22Rv1 (cell line): ENCODE results near the gene IFI44L.

Experiments
- H3K27ac ChIP-seq: fragments of 450-650 bp; 2 replicates; pipeline ENCODE4 v1.5.1; 2017
- ZFX ChIP-seq: fragments of 450-650 bp; IDR thresholded peaks from 2 replicates; pipeline ENCODE4 v1.6.1; 2017; ENCODE audit warnings: antibody characterized with exemption, borderline replicate concordance
- TF ChIP-seq, protein P1 (sequence below): fragments of 450-650 bp; IDR thresholded peaks from 2 replicates; pipeline ENCODE4 v1.5.1; 2017; ENCODE audit warnings: mild to moderate bottlenecking

The IFI44L gene

DNA sequence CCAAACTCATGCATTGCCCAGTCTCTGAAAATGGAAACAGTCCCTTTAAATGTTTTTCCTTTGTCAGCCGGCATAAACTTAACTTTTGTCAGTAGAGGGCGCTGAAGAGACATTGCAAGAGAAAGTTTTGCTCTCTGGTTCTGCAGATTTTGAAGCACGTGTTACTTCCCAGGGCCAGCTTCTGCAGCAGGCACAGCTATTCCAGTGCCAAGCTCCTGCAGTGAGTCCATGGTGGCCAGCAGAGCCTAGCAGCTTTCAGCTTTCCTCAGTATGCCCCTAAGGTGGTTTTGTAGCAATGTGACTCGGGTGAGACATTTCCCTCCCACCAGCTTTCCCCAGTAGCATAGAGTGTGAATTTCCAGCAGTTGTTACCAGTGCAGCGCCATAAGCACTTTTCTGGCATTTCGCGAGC, 2.6 kb upstream of the IFI44L start:
- TF ChIP-seq ZFX, result no peak
- TF ChIP-seq, protein P1, sequence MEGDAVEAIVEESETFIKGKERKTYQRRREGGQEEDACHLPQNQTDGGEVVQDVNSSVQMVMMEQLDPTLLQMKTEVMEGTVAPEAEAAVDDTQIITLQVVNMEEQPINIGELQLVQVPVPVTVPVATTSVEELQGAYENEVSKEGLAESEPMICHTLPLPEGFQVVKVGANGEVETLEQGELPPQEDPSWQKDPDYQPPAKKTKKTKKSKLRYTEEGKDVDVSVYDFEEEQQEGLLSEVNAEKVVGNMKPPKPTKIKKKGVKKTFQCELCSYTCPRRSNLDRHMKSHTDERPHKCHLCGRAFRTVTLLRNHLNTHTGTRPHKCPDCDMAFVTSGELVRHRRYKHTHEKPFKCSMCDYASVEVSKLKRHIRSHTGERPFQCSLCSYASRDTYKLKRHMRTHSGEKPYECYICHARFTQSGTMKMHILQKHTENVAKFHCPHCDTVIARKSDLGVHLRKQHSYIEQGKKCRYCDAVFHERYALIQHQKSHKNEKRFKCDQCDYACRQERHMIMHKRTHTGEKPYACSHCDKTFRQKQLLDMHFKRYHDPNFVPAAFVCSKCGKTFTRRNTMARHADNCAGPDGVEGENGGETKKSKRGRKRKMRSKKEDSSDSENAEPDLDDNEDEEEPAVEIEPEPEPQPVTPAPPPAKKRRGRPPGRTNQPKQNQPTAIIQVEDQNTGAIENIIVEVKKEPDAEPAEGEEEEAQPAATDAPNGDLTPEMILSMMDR, result peak; percentile 95
- no peak overlapping the region for H3K27ac ChIP-seq

DNA sequence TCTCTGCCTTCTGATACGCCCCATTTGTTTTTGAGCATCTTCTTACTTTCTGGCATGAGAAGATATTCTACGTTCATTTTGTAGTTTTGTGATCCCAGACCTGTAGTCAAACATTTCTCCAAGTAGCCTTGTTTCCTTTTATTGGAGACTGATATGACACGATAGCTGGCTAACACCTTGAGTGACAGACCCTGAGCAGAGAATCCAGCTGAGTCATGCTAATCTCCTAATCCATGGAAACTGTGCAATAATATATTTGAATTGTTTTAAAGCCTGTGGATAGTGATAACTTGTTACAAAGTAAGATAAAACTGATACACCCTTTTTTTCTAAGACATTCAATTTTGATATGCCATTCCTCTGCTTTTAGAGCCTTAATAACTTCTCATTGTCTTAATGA, 1.2 kb upstream of the IFI44L start:
- no peak for TF ChIP-seq ZFX
- TF ChIP-seq, protein P1, result no peak
- H3K27ac ChIP-seq, result no peak overlapping the region

DNA sequence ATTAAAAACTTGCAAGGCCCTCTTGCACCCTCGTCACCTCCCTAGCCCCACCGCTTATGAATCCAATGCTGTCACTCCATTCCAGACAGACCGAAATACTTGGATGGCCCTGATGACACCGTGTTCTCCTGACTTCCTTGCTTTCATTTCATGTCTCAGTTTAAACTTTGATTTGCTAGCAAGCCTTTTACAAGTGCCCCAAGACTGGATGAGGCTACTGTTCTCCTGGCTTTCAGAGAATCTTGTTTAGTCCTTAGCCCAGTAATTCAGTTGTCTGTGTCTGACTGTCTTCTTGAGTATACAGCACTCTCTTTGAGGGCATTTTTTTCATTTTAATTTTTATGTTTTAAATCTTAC, 824 bp upstream of the IFI44L start:
- no peak overlapping the region for H3K27ac ChIP-seq
- no peak for TF ChIP-seq ZFX
- TF ChIP-seq, protein P1, result no peak

DNA sequence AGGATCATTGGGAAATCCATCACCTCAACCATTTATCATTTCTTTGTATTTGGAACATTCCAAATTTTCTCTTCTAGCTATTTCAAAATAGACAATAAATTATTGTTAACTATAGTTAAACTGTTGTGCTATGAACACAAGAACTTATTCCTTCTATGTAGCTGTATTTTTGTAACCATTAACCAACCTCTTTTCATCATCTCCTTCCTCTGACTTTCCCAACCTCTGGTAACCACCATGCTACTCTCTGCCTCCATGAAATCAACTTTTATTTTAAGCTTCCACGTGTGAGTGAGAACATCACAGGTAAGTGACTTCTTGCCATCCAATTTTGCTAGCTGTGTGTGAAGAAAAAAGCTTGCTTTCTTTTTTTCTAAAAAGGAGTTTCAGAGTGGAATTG, 418 bp downstream of the IFI44L start:
- TF ChIP-seq ZFX, result no peak
- TF ChIP-seq, protein P1, result no peak
- H3K27ac ChIP-seq, result no peak overlapping the region

DNA sequence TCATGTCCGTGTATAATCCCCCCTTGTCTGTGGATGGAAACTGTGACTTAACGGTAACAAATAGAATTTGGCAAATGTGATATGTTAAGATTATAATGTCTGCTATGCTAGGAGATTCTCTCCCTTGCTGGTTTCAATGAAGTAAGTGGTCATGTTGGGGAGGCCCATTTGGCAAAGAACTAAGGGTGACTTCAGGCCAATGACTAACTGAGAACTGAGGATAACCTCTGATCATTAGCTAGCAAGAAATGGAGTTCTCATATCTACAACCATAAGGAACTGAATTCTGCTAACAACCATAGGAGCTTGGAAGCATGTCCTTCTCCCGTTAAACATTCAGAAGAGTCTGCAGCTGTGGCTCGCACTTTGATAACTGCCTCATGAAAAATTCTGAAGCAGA, 2.3 kb downstream of the IFI44L start:
- no peak overlapping the region for H3K27ac ChIP-seq
- TF ChIP-seq ZFX, result no peak
- TF ChIP-seq, protein P1, result no peak

DNA sequence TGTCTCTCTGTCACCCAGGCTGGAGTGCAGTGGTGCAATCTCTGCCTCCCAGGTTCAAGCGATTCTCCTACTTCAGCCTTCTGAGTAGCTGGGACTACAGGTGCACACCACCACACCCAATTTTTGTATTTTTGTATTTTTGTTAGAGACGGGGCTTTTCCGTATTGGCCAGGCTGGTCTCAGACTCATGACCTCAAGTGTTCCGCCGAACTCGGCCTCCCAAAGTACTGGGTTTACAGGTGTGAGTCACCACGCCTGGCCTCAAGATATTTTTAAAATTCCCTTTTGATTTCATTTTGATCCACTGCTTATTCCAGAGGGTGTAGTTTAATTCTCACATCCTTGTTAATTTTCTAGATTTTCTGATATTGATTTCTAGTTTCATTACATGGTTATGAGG, 3.8 kb downstream of the IFI44L start:
- H3K27ac ChIP-seq, result no peak overlapping the region
- TF ChIP-seq, protein P1, result no peak
- TF ChIP-seq ZFX, result no peak

DNA sequence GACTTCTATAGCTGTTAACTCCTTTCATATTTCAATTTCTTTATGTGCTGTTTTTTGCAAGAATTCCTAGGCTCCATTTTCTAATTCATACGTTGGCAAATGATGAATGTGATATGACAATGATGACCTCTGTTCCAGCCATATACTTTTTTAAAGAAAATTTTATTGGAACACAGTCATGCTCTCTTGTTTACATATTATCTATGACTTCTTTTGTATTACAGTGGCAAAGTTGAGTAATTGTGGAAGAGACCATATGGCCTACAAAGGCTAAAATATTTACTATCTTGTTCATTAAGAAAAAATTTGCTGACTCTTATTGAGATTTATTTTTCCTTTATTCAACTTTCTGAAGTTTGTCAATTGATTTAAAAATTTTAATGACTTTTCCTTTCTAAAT, 7.1 kb downstream of the IFI44L start:
- no peak overlapping the region for H3K27ac ChIP-seq
- no peak for TF ChIP-seq ZFX
- TF ChIP-seq, protein P1, result no peak
